ENCODE data around the gene FBLN2. TPM values are rescaled to one million over a fixed set of nuclear protein-coding genes. Genes with fewer than 3 reads are reported as not detected.

The FBLN2 gene
- total and polyA plus RNA-seq, 7 donors: 12.8 to 59.4 (median 24.9) TPM

- TF ChIP-seq, protein P1, sequence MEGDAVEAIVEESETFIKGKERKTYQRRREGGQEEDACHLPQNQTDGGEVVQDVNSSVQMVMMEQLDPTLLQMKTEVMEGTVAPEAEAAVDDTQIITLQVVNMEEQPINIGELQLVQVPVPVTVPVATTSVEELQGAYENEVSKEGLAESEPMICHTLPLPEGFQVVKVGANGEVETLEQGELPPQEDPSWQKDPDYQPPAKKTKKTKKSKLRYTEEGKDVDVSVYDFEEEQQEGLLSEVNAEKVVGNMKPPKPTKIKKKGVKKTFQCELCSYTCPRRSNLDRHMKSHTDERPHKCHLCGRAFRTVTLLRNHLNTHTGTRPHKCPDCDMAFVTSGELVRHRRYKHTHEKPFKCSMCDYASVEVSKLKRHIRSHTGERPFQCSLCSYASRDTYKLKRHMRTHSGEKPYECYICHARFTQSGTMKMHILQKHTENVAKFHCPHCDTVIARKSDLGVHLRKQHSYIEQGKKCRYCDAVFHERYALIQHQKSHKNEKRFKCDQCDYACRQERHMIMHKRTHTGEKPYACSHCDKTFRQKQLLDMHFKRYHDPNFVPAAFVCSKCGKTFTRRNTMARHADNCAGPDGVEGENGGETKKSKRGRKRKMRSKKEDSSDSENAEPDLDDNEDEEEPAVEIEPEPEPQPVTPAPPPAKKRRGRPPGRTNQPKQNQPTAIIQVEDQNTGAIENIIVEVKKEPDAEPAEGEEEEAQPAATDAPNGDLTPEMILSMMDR (IDR thresholded peaks at IDR 0.05): no peak
- Histone ChIP-seq H3K4me1 (peaks cover 4% of the 10 kb centered on the region), H3K36me3 (ENCODE audit: insufficient read depth in 1 of 2, low read depth in 1 of 2) (peaks cover 0 to 10% of the 10 kb centered on the region in 2 donors), H3K27ac (no peak overlapping the region), H3K27me3 (ENCODE audit: insufficient read depth in 3 of 3, low read length in 2 of 3) (no peaks in the 10 kb centered on the region), H3K4me3 (no peak overlapping the region), H3K9me3 (no peaks in the 10 kb centered on the region)
- WGBS, 3 donors: 30 to 38% (median 38%) methylated on average over 20 of the region's 20 CpGs
- peak in 2 of 4 donors; percentile 49 to 50 for ATAC-seq
- intact Hi-C loops (cut with DNase I): no loop called here
- DNase-seq: peak in 1 of 2 donors; percentile 63
Observed at GRCh38 chr3:13507570-13508339, 41.2 kb upstream of the FBLN2 start.

DNA sequence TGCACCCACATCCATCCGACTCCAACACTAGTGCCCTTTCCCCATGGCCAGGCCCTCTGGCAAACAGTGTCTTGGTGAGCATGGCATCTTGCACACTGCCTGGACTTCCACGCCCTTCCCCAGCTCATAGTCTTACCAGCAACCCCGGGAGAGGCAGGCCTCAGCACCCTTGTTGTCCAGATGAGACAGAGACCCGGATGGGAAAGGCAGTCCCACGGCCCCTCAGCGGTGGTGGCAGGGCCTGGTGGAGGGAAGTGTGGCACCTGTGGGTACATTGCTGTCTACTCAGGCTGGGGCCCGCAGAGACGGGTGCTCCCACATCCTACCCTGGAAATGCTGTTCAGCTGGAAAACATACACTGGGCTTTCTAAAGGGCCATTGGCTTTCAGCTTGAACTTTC, 40.4 kb upstream of the FBLN2 start:
- intact Hi-C loops (cut with DNase I): no loop called here
- Histone ChIP-seq H3K27ac (no peak overlapping the region), H3K9me3 (no peaks in the 10 kb centered on the region), H3K4me1 (peaks cover 4% of the 10 kb centered on the region), H3K27me3 (ENCODE audit: insufficient read depth in 3 of 3, low read length in 2 of 3) (no peaks in the 10 kb centered on the region), H3K36me3 (ENCODE audit: insufficient read depth in 1 of 2, low read depth in 1 of 2) (peaks cover 0 to 10% of the 10 kb centered on the region in 2 donors), H3K4me3 (no peak overlapping the region)
- 91 to 95% (median 92%) methylated on average over 8 of the region's 8 CpGs for WGBS, 3 donors
- no peak for ATAC-seq
- TF ChIP-seq, protein P1 (IDR thresholded peaks at IDR 0.05): no peak
- peak in 1 of 2 donors; percentile 19 for DNase-seq

DNA sequence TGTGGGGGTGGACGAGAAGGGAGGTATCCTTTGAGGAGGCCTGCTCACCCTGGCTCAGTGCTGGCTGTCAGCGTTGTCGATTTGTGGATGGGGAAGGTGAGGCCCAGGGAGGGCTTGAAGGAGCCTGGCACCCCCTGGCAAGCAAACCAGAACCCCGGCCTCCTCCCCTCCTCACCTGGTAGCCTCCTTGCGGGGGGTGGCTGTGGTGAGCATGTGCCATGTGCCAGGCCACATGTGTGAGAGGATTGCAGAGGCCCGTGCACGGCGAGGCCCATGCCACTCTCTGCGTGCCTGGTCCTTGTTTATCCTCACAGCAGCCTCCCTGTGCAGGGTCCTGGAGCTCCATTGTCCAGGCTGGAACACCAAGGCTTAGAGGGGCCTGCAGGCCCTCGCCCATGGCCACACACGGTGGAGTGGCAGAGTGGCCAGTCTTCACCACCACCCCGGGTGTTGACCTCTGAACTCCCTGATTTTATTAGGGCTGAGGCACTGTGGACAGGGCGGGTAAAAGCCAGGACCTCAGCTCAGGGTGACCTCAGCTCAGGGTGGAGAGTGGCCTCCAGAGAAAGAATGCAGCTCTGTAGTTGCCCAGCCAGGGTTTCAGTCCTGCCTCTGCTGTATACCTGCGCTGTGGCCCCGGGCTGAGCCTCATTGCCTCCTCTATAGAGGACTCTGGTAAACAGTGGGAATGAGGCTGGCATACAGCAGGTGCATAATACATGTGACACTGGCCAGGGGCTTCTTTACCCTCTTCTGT, 39.7 kb upstream of the FBLN2 start:
- ATAC-seq (no peak), DNase-seq (peak in 1 of 2 donors; percentile 40)
- Histone ChIP-seq H3K27me3 (ENCODE audit: insufficient read depth in 3 of 3, low read length in 2 of 3) (no peaks in the 10 kb centered on the region), H3K4me3 (no peak overlapping the region), H3K9me3 (no peaks in the 10 kb centered on the region), H3K27ac (no peak overlapping the region), H3K4me1 (peaks cover 4% of the 10 kb centered on the region), H3K36me3 (ENCODE audit: insufficient read depth in 1 of 2, low read depth in 1 of 2) (peaks cover 0 to 4% of the 10 kb centered on the region in 2 donors)
- WGBS, 3 donors: 89 to 91% (median 89%) methylated on average over 15 of the region's 15 CpGs
- intact Hi-C loops (cut with DNase I): no loop called here
- TF ChIP-seq, protein P1 (IDR thresholded peaks at IDR 0.05): no peak

GRCh38 chr3:13509816-13510192, 39.1 kb upstream of the FBLN2 start:
- intact Hi-C loops (cut with DNase I): no loop called here
- TF ChIP-seq, protein P1 (IDR thresholded peaks at IDR 0.05): no peak
- peak in 1 of 2 donors; percentile 30 for DNase-seq

More at GRCh38 chr3:13509816-13510192, 39.1 kb upstream of the FBLN2 start:
- H3K27me3 ChIP-seq (ENCODE audit: insufficient read depth in 3 of 3, low read length in 2 of 3): no peaks in the 10 kb centered on the region
- H3K9me3 ChIP-seq: no peaks in the 10 kb centered on the region
- H3K36me3 ChIP-seq (ENCODE audit: insufficient read depth in 1 of 2, low read depth in 1 of 2): no peaks in the 10 kb centered on the region
- ATAC-seq: no peak
- WGBS, 3 donors: 84 to 96% (median 89%) methylated on average over 8 of the region's 8 CpGs
- H3K4me3 ChIP-seq: no peak overlapping the region
- H3K27ac ChIP-seq: no peak overlapping the region
- peaks cover 4% of the 10 kb centered on the region for H3K4me1 ChIP-seq
